Liver (tissue), 9 donors: ENCODE results near the gene UCP2. TPM values are rescaled to one million over a fixed set of nuclear protein-coding genes. Genes with fewer than 3 reads are reported as not detected.

Experiments used
- DNase-seq: peaks from one replicate; pipeline ENCODE4 v3.0.0-alpha.2; 2017; ENCODE audit warnings: low spot score
- H3K27ac ChIP-seq, 2 donors: one replicate each; pipeline ENCODE4 v1.7.0; 2013; ENCODE audit warnings: inconsistent platforms in 2 of 2, low read length in 2 of 2, control low read depth in 1 of 2, low read depth in 1 of 2, mild to moderate bottlenecking in 1 of 2
- H3K27me3 ChIP-seq, 4 donors: one replicate each; pipeline versions ENCODE4 v1.6.1 to v1.7.0; 2013; ENCODE audit warnings: low read length in 3 of 4, inconsistent platforms in 1 of 4, mild to moderate bottlenecking in 1 of 4, moderate library complexity in 1 of 4; ENCODE audit not compliant: control insufficient read depth in 4 of 4, insufficient read depth in 4 of 4
- H3K36me3 ChIP-seq, 4 donors: one replicate each; pipeline versions ENCODE4 v1.6.1 to v1.7.0; 2013; ENCODE audit warnings: low read length in 3 of 4, mild to moderate bottlenecking in 3 of 4, low read depth in 1 of 4, moderate library complexity in 1 of 4; ENCODE audit not compliant: control insufficient read depth in 4 of 4, insufficient read depth in 3 of 4
- H3K4me1 ChIP-seq, 4 donors: one replicate each; pipeline versions ENCODE4 v1.6.1 to v1.7.0; 2013; ENCODE audit warnings: low read length in 3 of 4, mild to moderate bottlenecking in 3 of 4, moderate library complexity in 1 of 4; ENCODE audit not compliant: control insufficient read depth in 4 of 4, insufficient read depth in 4 of 4
- H3K4me3 ChIP-seq, 3 donors: one replicate each; pipeline versions ENCODE4 v1.6.1 to v1.7.0; 2013; ENCODE audit warnings: low read length in 3 of 3, control low read depth in 1 of 3, low read depth in 1 of 3, mild to moderate bottlenecking in 1 of 3
- H3K9ac ChIP-seq, 2 donors: one replicate each; pipeline ENCODE4 v1.7.0; 2013; ENCODE audit warnings: low read length in 2 of 2, mild to moderate bottlenecking in 2 of 2, moderate library complexity in 2 of 2, control low read depth in 1 of 2, low read depth in 1 of 2
- H3K9me3 ChIP-seq, 4 donors: one replicate each; pipeline versions ENCODE4 v1.6.1 to v1.7.0; 2013; ENCODE audit warnings: low read length in 3 of 4; ENCODE audit not compliant: control insufficient read depth in 4 of 4
- CTCF ChIP-seq: fragments of 150-350 bp; IDR thresholded peaks from 2 replicates; pipeline ENCODE4 v1.5.1; 2017; ENCODE audit warnings: improper control_type of control experiment, low read depth, low read length; ENCODE audit not compliant: missing input control
- EGR1 ChIP-seq, 2 donors: IDR thresholded peaks; 2 replicates each; pipeline ENCODE4 v1.6.1; 2016 to 2018; ENCODE audit warnings: antibody characterized with exemption in 2 of 2, low read depth in 2 of 2
- FOXA1 ChIP-seq: IDR thresholded peaks from 2 replicates; pipeline ENCODE4 v1.6.1; 2016; ENCODE audit warnings: antibody characterized with exemption
- FOXA2 ChIP-seq: IDR thresholded peaks from 2 replicates; pipeline ENCODE4 v1.6.1; 2016; ENCODE audit warnings: antibody characterized with exemption
- HNF4A ChIP-seq, 2 donors: conservative IDR thresholded peaks; 2 replicates each; pipeline ENCODE4 v1.6.1; 2016; ENCODE audit warnings: antibody characterized with exemption in 2 of 2, mild to moderate bottlenecking in 2 of 2
- HNF4G ChIP-seq: IDR thresholded peaks from 2 replicates; pipeline ENCODE4 v1.6.1; 2016; ENCODE audit warnings: antibody characterized with exemption
- JUND ChIP-seq, 2 donors: IDR thresholded peaks; 2 replicates each; pipeline ENCODE4 v1.6.1; 2016; ENCODE audit warnings: antibody characterized with exemption in 2 of 2
- MAX ChIP-seq: IDR thresholded peaks from 2 replicates; pipeline ENCODE4 v1.6.1; 2016; ENCODE audit warnings: antibody characterized with exemption
- NR2F2 ChIP-seq: IDR thresholded peaks from 2 replicates; pipeline ENCODE4 v1.6.1; 2016; ENCODE audit warnings: antibody characterized with exemption
- RXRA ChIP-seq, 2 donors: IDR thresholded peaks; 2 replicates each; pipeline ENCODE4 v1.6.1; 2017 to 2018; ENCODE audit warnings: antibody characterized with exemption in 2 of 2, mild to moderate bottlenecking in 1 of 2
- SP1 ChIP-seq: IDR thresholded peaks from 2 replicates; pipeline ENCODE4 v1.6.1; 2018; ENCODE audit warnings: antibody characterized with exemption, mild to moderate bottlenecking
- TAF1 ChIP-seq: conservative IDR thresholded peaks from 2 replicates; pipeline ENCODE4 v1.6.1; 2016; ENCODE audit warnings: antibody characterized with exemption, mild to moderate bottlenecking
- YY1 ChIP-seq: IDR thresholded peaks from 2 replicates; pipeline ENCODE4 v1.6.1; 2016; ENCODE audit warnings: antibody characterized with exemption, mild to moderate bottlenecking
- ZBTB33 ChIP-seq: IDR thresholded peaks from 2 replicates; pipeline ENCODE4 v1.6.1; 2016; ENCODE audit warnings: antibody characterized with exemption
- WGBS: extraction: QIAGEN DNeasy Blood & Tissue Kit; methylation state at CpG from one replicate; pipeline ENCODE4 v1.1.7; 2013; 5-methylcytosine and 5-hydroxymethylcytosine counted together
- polyA plus RNA-seq, 2 donors: library from polyadenylated mRNA; stranded (reverse) in 1 of 2; unstranded in 1 of 2; fragments of 200-250 nt in 1 of 2; fragments of >200 nt in 1 of 2; fragmentation: Nextera tagmentation in 1 of 2; extraction: Ambion mirVana in 1 of 2; gene quantifications; one replicate each; pipeline versions ENCODE4 v1.2.1 to v1.2.3, GENCODE V29; 2013 to 2015
- total RNA-seq, 2 donors: library from RNA; depleted of rRNA; stranded (reverse); fragments of >200 nt; gene quantifications; one replicate each; pipeline ENCODE4 v1.2.3, GENCODE V29; 2014
- donor health status: healthy.
- donor health status: healthy.
- donor health status: healthy.
- donor health status: healthy.
- donor health status: healthy.

The UCP2 gene
- total and polyA plus RNA-seq, 4 donors, result 10.4 to 137 (median 13.6) TPM

- no peak for TF ChIP-seq NR2F2
- TF ChIP-seq TAF1, result no peak
These were observed 20.2 kb upstream of the UCP2 start (continued) for GRCh38 chr11:74002832-74003231.

- Histone ChIP-seq H3K9me3 (no peaks in the 10 kb centered on the region), H3K27ac (no peak overlapping the region), H3K4me3 (no peak overlapping the region), H3K27me3 (no peaks in the 10 kb centered on the region), H3K36me3 (peaks cover 0 to 5% (median 0%) of the 10 kb centered on the region in 4 donors), H3K9ac (no peak overlapping the region), H3K4me1 (peaks cover 0 to 3% (median 2%) of the 10 kb centered on the region in 4 donors)
- 90% methylated on average over 7 of the region's 7 CpGs for WGBS
- no peak for TF ChIP-seq SP1
- TF ChIP-seq EGR1 (IDR thresholded peaks at IDR 0.05; ENCODE audit: low read depth in 2 of 2), result no peak
- no peak for TF ChIP-seq JUND (IDR thresholded peaks at IDR 0.05)
- TF ChIP-seq FOXA1, result no peak
- no peak for TF ChIP-seq CTCF
- TF ChIP-seq FOXA2, result no peak
- no peak for TF ChIP-seq NR2F2
- no peak for TF ChIP-seq HNF4A (conservative IDR thresholded peaks at IDR 0.05)
- TF ChIP-seq RXRA (IDR thresholded peaks at IDR 0.05), result no peak
- no peak for TF ChIP-seq MAX
- no peak for TF ChIP-seq YY1
- TF ChIP-seq TAF1, result no peak
- DNase-seq, result peak; percentile 61
These were observed 19.2 kb upstream of the UCP2 start for GRCh38 chr11:74001822-74002286.

- WGBS, result 94% methylated on average over 14 of the region's 14 CpGs
- Histone ChIP-seq H3K9ac (no peak overlapping the region), H3K4me3 (no peak overlapping the region), H3K4me1 (no peaks in the 10 kb centered on the region), H3K9me3 (no peaks in the 10 kb centered on the region), H3K27me3 (no peaks in the 10 kb centered on the region), H3K27ac (no peak overlapping the region), H3K36me3 (peaks cover 0 to 5% (median 0%) of the 10 kb centered on the region in 4 donors)
- no peak for TF ChIP-seq HNF4A (conservative IDR thresholded peaks at IDR 0.05)
- no peak for TF ChIP-seq EGR1 (IDR thresholded peaks at IDR 0.05; ENCODE audit: low read depth in 2 of 2)
- no peak for TF ChIP-seq YY1
- no peak for TF ChIP-seq HNF4G
- no peak for TF ChIP-seq ZBTB33
- DNase-seq, result no peak
These were observed 17.9 kb upstream of the UCP2 start for GRCh38 chr11:74000307-74001133.
